Measurements from ENCODE around the gene KCTD17.

DNA sequence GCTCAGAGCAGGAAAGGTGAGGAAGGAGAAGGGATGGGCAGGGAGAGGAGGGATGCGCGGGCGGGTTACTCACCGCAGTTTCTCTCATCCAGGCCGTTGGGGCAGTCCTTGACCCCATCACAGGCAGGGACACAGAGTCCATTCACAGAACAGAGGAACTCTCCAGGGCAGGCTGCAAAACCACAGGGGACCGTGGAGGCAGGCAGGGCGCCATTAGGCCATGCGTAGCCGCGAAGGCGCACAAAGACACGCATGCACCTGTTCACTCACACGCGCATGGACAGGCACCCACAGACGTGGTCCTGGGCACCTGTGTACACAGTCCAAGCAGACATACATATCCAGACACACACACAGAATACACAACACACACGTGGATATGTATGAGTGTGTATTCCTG is 23.0 kb downstream of the KCTD17 start:
- TF ChIP-seq CTCF (conservative IDR thresholded peaks at IDR 0.05) (no peak), ZFX (IDR thresholded peaks at IDR 0.05) (no peak)

All from C4-2B (cell line).